GM19372 (cell line): ENCODE data around the gene CPA5.

Source experiments
- ATAC-seq: cut with Tn5 transposase; IDR thresholded peaks from one replicate; pipeline ENCODE4 v1.9.1; 2021; ENCODE audit warnings: mild to moderate bottlenecking, low read depth, moderate library complexity; ENCODE audit not compliant: unreplicated experiment

CPA5 gene

GRCh38 chr7:130329681-130330080, 14.9 kb upstream of the CPA5 start:
- ATAC-seq = no peak

GRCh38 chr7:130332259-130333053, 12.2 kb upstream of the CPA5 start:
- no peak for ATAC-seq

- no peak for ATAC-seq
These were observed 10.8 kb upstream of the CPA5 start for GRCh38 chr7:130333832-130334231.

GRCh38 chr7:130334274-130334673, 10.3 kb upstream of the CPA5 start:
- ATAC-seq = no peak

GRCh38 chr7:130337410-130337971, 7.1 kb upstream of the CPA5 start:
- ATAC-seq = no peak

- ATAC-seq = no peak
These were observed 6.4 kb upstream of the CPA5 start for GRCh38 chr7:130338233-130338632.

GRCh38 chr7:130341882-130342281, 2.7 kb upstream of the CPA5 start:
- ATAC-seq = no peak

- no peak for ATAC-seq
These were observed 1.8 kb upstream of the CPA5 start for GRCh38 chr7:130342701-130343380.

GRCh38 chr7:130345136-130345535, 520 bp downstream of the CPA5 start:
- ATAC-seq = no peak

- no peak for ATAC-seq
These were observed 1.1 kb downstream of the CPA5 start for GRCh38 chr7:130345725-130346124.

- no peak for ATAC-seq
These were observed 1.7 kb downstream of the CPA5 start for GRCh38 chr7:130346177-130346905.

- no peak for ATAC-seq
These were observed 2.3 kb downstream of the CPA5 start for GRCh38 chr7:130346941-130347340.

- no peak for ATAC-seq
These were observed 5.5 kb downstream of the CPA5 start for GRCh38 chr7:130349911-130350782.

- ATAC-seq = no peak
These were observed 6.6 kb downstream of the CPA5 start for GRCh38 chr7:130350945-130351790.

GRCh38 chr7:130351791-130352090, 7.1 kb downstream of the CPA5 start:
- ATAC-seq = no peak

- ATAC-seq = no peak
These were observed 7.8 kb downstream of the CPA5 start for GRCh38 chr7:130352194-130353074.

- no peak for ATAC-seq
These were observed 8.6 kb downstream of the CPA5 start for GRCh38 chr7:130353196-130353595.

GRCh38 chr7:130356121-130356875, 11.7 kb downstream of the CPA5 start:
- ATAC-seq = no peak
